ENCODE results near the gene CAMTA1. TPM values are rescaled to one million over a fixed set of nuclear protein-coding genes. Genes with fewer than 3 reads are reported as not detected.

The CAMTA1 gene
- total RNA-seq, 1 experiment from 2014 or later, result 82.2 TPM

- DNase-seq (ENCODE audit: low read depth, low spot score) (no peak), ATAC-seq (no peak)
- intact Hi-C loops (cut with micrococcal nuclease; ENCODE audit: unreplicated experiment) (no loop called here), in situ Hi-C loops (cut with HindIII; ENCODE audit: low pct_unique_long_range_greater_than_20kb, low sequenced_read_pairs) (no loop called here)
- Histone ChIP-seq H3K27me3 (ENCODE audit: control insufficient read depth, insufficient read depth, low read length) (no peaks in the 10 kb centered on the region), H3K9me3 (ENCODE audit: control insufficient read depth, insufficient read depth, low read depth, low read length) (no peaks in the 10 kb centered on the region), H3K27ac (ENCODE audit: low read length) (no peak overlapping the region), H3K4me3 (ENCODE audit: low read depth in 2 of 2, low read length in 2 of 2) (no peak overlapping the region), H3K36me3 (ENCODE audit: control insufficient read depth, insufficient read depth, low read length) (no peaks in the 10 kb centered on the region), H3K4me1 (ENCODE audit: control insufficient read depth, insufficient read depth, low read length) (no peaks in the 10 kb centered on the region)
- no TSS peak for BruUV-seq (replicated peaks)
- TF ChIP-seq TCF7L2 (IDR thresholded peaks at IDR 0.05; ENCODE audit: low read depth, low read length) (no peak), REST (IDR thresholded peaks at IDR 0.05; ENCODE audit: insufficient read depth in 1 of 2, low read depth in 2 of 2, low read length in 1 of 2) (no peak), CTCF (IDR thresholded peaks at IDR 0.05) (no peak), SIN3A (IDR thresholded peaks at IDR 0.05; ENCODE audit: borderline replicate concordance, insufficient read depth, low read depth, low read length) (no peak), POLR2AphosphoS5 (IDR thresholded peaks at IDR 0.05; ENCODE audit: low read depth, low read length) (no peak)
- ChIA-PET CTCF (no interaction called here), POLR2A (no interaction called here)
Measured at GRCh38 chr1:7729761-7730160, 944.5 kb downstream of the CAMTA1 start.

GRCh38 chr1:7732331-7732730 is 947.1 kb downstream of the CAMTA1 start:
- TF ChIP-seq POLR2AphosphoS5 (IDR thresholded peaks at IDR 0.05; ENCODE audit: low read depth, low read length) (no peak), CTCF (IDR thresholded peaks at IDR 0.05) (no peak), TCF7L2 (IDR thresholded peaks at IDR 0.05; ENCODE audit: low read depth, low read length) (no peak), REST (IDR thresholded peaks at IDR 0.05; ENCODE audit: insufficient read depth in 1 of 2, low read depth in 2 of 2, low read length in 1 of 2) (no peak), SIN3A (IDR thresholded peaks at IDR 0.05; ENCODE audit: borderline replicate concordance, insufficient read depth, low read depth, low read length) (no peak)
- Histone ChIP-seq H3K27me3 (ENCODE audit: control insufficient read depth, insufficient read depth, low read length) (no peaks in the 10 kb centered on the region), H3K27ac (ENCODE audit: low read length) (no peak overlapping the region), H3K36me3 (ENCODE audit: control insufficient read depth, insufficient read depth, low read length) (no peaks in the 10 kb centered on the region), H3K9me3 (ENCODE audit: control insufficient read depth, insufficient read depth, low read depth, low read length) (no peaks in the 10 kb centered on the region), H3K4me1 (ENCODE audit: control insufficient read depth, insufficient read depth, low read length) (no peaks in the 10 kb centered on the region), H3K4me3 (ENCODE audit: low read depth in 2 of 2, low read length in 2 of 2) (no peak overlapping the region)
- no TSS peak for BruUV-seq (replicated peaks)
- in situ Hi-C loops (cut with HindIII; ENCODE audit: low pct_unique_long_range_greater_than_20kb, low sequenced_read_pairs), result no loop called here
- intact Hi-C loops (cut with micrococcal nuclease; ENCODE audit: unreplicated experiment), result no loop called here
- ATAC-seq, result no peak
- CTCF ChIA-PET, result interaction anchor here (0.6 kb wide), 1 partner anchor 72 kb away, joined by 3 read pairs; no protein-coding TSS in a partner anchor
- POLR2A ChIA-PET, result no interaction called here
- no peak for DNase-seq (ENCODE audit: low read depth, low spot score)
